Globus pallidus (tissue), 1 donor: Measurements from ENCODE around the gene ACTG2.
A peak's percentile ranks its signal among the peaks of the same experiment; 100 is the strongest.
"Not testable (repeated sequence)": the region's sequence is repeated elsewhere in the genome, so short reads cannot be mapped to it uniquely, and the experiment has no call there.

Experiments used
- DNase-seq: peaks from one replicate; pipeline ENCODE4 v3.0.0-alpha.2; 2015; ENCODE audit warnings: low spot score

Gene ACTG2

GRCh38 chr2:73892631-73893329 lies at the start of gene ACTG2:
ACTG2 (plus strand) TSS chr2:73893008; CDS start chr2:73901312, 8,304 bp downstream.
- DNase-seq: no peak

DNA sequence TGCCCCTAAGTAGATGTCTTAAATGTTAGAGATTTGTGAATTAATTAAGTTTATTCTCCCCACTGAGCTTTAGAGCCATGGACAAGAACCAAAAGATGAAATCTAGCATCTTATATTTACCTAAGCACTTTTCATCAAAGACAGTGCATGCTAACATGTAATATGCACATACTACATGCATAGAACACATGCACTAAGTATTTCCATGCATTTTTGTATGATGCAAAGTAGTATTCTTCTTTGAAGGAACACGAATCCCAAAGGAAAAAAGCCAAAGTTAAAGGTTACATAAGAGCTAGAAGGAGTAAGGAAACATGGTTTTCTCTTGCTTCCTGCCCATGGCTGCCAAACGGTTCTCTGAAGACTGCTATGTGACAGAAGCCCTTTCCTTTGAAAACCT lies 48.7 kb upstream of the ACTG2 start:
- DNase-seq: no peak

GRCh38 chr2:73850009-73850408 lies 42.8 kb upstream of the ACTG2 start:
- DNase-seq: no peak

- no peak for DNase-seq
These were observed 41.5 kb upstream of the ACTG2 start for GRCh38 chr2:73851274-73851673.

DNA sequence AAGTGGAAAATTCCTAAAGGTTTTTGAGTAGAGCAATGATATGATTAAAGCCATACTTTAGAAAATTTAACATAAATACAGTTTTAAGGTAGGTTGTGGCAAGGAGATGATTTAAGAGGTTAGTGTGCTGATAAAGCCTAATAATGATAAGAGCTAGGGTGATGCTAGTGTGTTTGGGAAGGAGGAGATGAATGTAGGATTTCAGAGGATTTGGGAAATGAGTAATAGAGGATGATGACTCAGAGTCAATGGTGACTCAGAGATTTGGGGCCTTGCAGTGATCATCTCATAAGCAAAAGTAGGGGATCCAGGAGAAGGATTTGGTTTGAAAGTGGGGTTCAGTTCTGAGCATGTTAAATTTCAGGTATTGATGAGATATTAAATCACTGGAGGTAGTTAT lies 40.8 kb upstream of the ACTG2 start:
- DNase-seq: no peak

GRCh38 chr2:73855526-73855925 lies 37.3 kb upstream of the ACTG2 start:
- no peak for DNase-seq

DNA sequence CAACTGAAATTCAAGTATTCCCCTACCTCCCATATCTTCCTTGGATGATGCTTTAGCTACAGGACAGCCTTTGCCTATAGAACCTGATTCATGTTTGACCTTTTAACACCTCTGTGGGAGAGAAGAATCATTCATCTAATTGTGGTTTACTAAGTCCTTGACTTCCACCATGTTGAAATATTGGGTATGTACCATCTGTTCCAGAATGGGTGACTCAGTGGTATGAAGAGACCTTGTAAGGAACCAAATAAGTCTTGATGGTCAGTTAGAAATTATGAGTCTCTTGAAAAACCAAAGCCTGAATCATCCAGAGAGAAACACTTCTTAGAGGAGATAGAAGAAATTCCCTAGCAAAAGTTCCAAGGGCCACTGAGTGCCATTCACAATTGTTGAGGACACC lies 36.6 kb upstream of the ACTG2 start:
- DNase-seq: no peak

- DNase-seq: no peak
These were observed 32.9 kb upstream of the ACTG2 start for GRCh38 chr2:73859721-73860586.

GRCh38 chr2:73862987-73863386 lies 29.8 kb upstream of the ACTG2 start:
- DNase-seq: no peak

GRCh38 chr2:73868204-73868978 lies 24.4 kb upstream of the ACTG2 start:
- no peak for DNase-seq

GRCh38 chr2:73870084-73870483 lies 22.7 kb upstream of the ACTG2 start:
- peak; percentile 33 for DNase-seq

DNA sequence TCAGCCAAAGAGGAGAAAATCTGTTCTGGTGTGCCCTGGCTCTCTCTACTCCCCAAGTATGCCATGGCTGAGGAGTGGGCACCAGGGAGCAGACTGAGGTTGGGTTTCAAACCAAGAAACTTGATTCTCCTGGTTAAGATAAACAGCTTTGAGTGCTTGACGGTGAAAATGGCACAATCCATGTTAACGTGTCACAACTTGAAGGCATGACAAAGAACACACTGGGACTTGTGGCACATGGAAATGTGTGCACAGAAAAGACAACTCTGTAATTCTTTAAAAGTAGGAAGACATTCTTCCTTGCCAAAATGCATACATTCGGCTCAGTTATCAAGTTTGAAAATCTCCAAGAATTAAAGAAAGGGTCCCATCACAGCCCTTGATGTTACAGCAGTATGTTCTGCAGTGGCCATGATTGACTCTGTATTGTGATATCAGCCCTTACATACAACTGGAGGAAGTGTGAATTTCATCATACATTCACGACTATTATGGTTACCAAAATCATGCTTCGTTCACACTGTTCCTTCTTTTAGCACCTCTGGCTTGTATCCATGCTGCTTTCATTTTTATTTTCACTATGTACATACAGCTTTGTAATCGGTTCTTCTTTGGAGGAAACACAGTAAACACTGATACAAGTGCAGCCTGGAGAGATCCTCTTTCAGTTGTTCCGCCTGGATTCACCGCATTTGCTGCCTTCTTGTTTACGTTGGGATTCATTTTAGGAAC lies 15.6 kb upstream of the ACTG2 start:
- DNase-seq: peak; percentile 13

- DNase-seq: not testable (repeated sequence)
These were observed 14.8 kb upstream of the ACTG2 start for GRCh38 chr2:73877984-73878383.

GRCh38 chr2:73885406-73885805 lies 7.4 kb upstream of the ACTG2 start:
- no peak for DNase-seq

- DNase-seq: no peak
These were observed 6.5 kb upstream of the ACTG2 start for GRCh38 chr2:73886357-73886756.

DNA sequence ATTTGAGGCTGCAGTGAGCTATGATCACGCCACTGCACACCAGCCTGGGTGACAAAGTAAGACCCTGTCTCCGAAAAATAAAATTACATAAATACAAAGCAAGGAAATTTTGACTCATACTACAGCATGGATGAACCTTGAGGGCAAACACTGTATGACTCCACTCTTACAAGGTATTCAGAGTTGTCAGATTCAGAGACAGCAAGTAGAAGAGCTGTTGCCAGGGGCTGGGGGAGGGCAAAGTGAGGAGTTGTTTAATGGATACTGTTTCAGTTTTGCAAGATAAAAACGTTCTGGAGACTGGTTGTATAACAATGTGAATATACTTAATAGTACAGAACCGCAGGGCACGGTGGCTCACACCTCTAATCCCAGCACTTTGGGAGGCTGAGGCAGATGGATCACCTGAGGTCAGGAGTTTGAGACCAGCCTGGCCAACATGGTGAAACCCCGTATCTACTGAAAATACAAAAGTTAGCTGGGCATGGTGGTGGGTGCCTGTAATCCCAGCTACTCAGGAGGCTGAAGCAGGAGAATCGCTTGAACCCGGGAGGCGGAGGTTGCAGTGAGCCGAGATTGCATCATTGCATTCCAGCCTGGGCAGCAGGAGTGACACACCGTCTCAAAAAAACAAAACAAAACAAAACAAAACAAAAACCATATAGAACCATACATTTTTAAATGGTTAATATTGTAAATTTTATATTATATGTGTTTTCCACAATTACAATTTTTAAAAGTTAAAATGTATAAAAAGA lies 5.0 kb upstream of the ACTG2 start:
- not testable (repeated sequence) for DNase-seq

GRCh38 chr2:73888388-73888787 lies 4.4 kb upstream of the ACTG2 start:
- DNase-seq: no peak

GRCh38 chr2:73889206-73889605 lies 3.6 kb upstream of the ACTG2 start:
- no peak for DNase-seq

DNA sequence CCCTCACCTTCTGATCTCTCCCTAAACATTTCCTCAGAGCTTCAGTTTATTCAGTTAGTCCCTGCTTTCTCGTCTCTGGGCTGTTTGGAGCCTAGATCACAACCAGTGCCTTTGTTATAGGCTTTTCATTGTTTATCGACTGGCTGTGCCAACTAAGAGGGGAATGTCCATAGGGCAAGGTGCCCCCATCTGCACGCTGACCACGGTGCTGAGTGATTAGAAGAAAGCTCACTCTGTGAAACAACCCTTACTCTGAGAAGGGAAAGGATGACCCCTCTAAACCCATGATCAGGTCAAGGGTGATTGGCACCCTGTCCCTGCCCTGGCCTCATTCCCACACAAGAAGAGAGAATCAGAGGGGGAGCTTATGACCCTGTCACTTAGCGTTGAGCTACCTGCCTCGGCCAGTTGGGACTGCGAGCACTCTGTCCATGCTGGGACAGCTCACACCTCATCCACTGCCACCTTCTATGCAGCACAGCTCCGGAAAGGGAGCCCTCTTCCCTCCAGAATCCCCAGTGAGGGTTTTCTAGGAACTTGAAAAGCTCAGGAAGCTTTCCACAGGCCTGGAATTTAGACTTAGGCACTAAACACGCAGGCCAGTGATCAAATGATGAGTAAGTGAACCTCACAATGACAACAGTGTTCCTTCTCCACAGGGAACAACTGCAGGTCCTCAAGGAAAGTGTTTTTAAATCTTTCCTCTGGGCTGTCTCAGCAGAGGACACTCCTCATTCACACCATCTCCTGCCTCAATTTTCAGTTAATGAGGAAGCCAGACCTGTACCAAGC lies 2.3 kb upstream of the ACTG2 start:
- no peak for DNase-seq

DNA sequence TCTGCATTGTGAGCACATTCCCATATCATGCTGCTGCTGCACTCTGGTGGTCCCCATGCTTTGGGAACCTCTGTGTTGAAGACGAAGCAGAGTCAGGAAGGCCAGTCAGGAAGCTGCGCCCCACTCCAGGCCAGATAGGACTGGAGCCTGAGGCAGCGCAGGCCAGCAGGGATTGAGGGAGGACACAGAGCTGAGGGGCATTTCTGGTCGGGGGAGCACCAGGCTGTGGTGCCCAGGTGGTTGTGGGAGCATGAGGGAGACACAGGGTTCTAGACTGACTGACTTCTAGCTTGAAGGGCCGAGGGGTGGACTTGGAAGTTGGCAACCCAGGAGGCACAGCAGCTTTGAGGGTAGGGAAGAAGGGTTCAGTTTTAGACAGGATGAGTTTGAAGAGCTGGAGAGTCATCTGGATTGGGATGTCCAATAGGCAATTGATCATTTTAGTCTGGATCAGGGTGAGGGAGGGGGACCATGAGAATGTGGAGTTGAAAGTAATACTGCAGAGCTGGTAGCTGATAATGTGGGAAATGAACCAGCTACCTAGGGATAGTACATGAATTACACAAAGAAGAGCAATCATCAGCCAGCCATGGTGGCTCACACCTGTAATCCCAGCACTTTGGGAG lies 1.4 kb upstream of the ACTG2 start:
- DNase-seq: no peak
